ENCODE measurements around the gene MED9.

The MED9 gene

GRCh38 chr17:17506181-17506741, 29.5 kb downstream of the MED9 start:
- in situ Hi-C loops (cut with HindIII; ENCODE audit: low sequenced_read_pairs), result no loop called here
- no peak for DNase-seq (ENCODE audit: low read depth, low spot score)
- TF ChIP-seq CTCF (IDR thresholded peaks at IDR 0.05; ENCODE audit: low read depth, low read length), result no peak
- H3K4me3 ChIP-seq (ENCODE audit: low read depth, low read length), result no peak overlapping the region

DNA sequence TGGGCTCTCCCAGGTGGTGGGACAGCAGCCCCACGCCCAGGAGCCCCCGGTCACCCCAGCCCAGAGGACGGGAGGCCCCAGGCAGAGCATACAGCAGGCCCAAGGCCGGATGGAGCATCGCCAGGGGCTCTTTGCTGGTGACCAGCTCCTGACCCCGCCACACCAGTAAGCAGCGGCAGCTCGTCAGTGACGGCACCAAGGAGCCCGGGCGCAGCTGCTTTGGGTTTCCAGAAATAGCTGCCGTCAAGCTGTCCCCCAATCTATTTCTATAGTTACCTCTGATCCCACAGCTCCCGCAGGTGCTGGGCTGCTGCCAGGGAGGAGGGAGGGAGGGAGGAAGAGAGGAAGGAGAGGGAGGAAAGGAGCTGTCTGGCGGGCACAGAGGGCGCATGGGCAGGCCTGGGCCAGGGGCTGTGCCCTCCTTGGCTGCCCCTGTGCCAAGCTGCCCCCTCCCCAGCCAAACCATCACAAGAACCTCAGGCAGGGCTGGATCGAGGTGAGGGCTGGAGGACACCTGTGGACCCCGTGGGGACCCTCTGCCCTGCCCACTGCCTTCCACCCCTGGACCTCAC, 30.2 kb downstream of the MED9 start:
- in situ Hi-C loops (cut with HindIII; ENCODE audit: low sequenced_read_pairs), result no loop called here
- H3K4me3 ChIP-seq (ENCODE audit: low read depth, low read length), result no peak overlapping the region
- DNase-seq (ENCODE audit: low read depth, low spot score), result peak; percentile 21
- TF ChIP-seq CTCF (IDR thresholded peaks at IDR 0.05; ENCODE audit: low read depth, low read length), result no peak

GRCh38 chr17:17507465-17508011, 30.7 kb downstream of the MED9 start:
- DNase-seq (ENCODE audit: low read depth, low spot score), result no peak
- in situ Hi-C loops (cut with HindIII; ENCODE audit: low sequenced_read_pairs), result no loop called here
- TF ChIP-seq CTCF (IDR thresholded peaks at IDR 0.05; ENCODE audit: low read depth, low read length), result no peak
- H3K4me3 ChIP-seq (ENCODE audit: low read depth, low read length), result no peak overlapping the region

- H3K4me3 ChIP-seq (ENCODE audit: low read depth, low read length), result no peak overlapping the region
- no peak for DNase-seq (ENCODE audit: low read depth, low spot score)
- TF ChIP-seq CTCF (IDR thresholded peaks at IDR 0.05; ENCODE audit: low read depth, low read length), result no peak
- in situ Hi-C loops (cut with HindIII; ENCODE audit: low sequenced_read_pairs), result no loop called here
Measured at GRCh38 chr17:17508019-17508535, 31.3 kb downstream of the MED9 start.

GRCh38 chr17:17508646-17509591, 32.1 kb downstream of the MED9 start:
- in situ Hi-C loops (cut with HindIII; ENCODE audit: low sequenced_read_pairs), result no loop called here

More at GRCh38 chr17:17508646-17509591, 32.1 kb downstream of the MED9 start:
- DNase-seq (ENCODE audit: low read depth, low spot score), result no peak
- TF ChIP-seq CTCF (IDR thresholded peaks at IDR 0.05; ENCODE audit: low read depth, low read length), result no peak
- no peak overlapping the region for H3K4me3 ChIP-seq (ENCODE audit: low read depth, low read length)

Measured in astrocyte of the spinal cord (primary cell).